ENCODE measurements around the gene KRT76.

The KRT76 gene

DNA sequence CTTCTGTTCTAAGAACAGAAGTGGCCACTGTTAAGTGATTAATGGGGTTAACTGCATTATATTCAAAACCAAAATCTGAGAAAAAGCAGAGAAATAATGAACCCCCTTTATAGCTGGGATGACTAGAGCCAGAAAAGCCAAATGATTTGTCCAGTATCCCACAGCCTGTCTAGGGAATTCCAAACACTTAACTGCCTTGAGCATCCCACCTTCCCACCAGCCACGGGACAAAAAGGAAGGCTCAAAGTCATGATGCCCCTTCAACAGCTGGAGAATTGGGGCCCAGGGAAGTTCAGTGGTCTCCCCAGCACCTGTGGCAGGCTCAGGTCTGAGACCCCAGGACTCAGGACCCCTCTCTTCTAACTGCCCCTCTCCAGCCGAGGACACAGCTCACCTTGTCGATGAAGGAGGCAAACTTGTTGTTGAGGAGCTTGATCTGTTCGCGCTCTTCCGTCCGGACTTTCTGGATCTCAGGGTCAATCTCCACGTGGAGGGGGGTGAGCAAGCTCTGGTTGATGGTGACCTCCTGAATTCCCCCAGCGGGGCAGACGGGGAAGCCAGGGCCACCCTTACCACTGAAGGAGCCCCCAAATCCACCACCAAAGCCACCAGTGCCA is 36.2 kb upstream of the KRT76 start:
- no peak for DNase-seq

DNA sequence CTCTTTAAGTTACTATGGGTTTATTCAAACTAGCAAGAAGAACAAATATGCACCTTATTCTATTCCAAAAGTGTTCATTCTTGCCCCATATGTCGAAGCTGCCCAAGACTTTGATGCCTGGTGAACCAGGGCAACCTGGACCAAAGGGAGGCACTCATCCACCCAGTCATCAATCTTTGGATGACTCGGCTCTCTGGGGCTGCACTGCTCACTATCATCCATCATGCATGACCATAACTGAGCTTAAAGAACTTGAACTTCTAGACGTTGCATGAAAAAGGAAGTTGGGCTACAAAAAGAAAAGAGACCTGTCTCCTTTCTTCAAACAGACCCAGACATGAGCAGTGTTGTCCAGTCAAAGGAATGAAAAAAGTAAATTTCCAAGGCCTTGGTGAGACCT is 35.6 kb upstream of the KRT76 start:
- no peak for DNase-seq

DNA sequence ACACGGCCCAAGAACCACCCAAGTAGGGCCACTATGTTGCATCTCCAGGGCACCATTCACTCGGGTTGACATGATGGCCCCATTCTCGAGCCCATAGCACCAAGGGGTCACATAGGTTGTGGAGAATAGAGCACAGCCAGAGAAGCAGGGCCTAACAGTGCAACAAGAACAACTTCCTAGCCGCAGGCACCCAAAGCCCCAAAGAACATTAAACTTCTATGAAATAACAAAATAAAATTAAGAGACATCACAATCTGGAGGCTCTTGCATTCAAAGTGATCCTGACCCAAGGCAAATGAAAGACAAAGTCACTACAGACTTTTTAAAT is 34.9 kb upstream of the KRT76 start:
- no peak for DNase-seq

DNA sequence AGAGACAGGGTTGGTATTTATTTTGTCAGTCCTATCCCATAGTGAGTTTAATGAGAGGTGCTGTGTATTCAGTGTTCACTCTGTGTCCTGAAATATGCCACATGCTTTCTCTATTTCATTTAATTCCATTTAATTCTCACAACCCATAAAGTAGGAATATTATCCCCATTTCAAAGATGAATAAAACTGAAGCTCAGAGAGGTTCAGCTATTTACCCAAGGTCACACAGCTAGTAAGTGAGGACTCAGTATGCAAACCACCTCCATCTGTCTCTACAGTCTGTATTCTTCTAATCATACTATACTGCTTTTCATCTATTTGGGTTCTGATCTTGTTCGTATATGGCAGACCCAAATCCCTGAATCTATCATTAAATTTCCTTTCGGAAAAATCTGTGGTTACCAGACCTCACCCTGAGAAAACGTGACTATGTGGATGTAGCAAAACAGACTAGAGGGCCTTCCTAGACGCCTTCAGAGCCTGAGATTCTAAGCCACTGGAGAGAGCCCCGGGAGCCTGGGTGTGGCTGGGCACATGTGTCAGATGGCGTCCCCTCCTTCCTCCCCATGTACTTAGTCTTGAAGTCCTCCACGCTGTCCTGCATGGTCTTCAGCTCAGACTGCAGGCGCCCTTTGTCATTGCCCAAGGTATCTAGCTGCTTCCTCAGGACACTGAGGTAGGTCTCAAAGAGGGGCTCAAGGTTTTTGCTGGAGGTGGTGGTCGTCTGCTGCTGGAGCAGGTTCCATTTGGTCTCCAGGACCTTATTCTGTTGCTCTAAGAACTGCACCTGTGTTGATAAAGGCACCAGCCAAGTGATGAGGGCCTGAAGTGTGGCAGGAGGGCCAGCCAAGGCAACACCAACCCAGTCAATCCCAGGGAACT is 34.3 kb upstream of the KRT76 start:
- DNase-seq, result no peak

DNA sequence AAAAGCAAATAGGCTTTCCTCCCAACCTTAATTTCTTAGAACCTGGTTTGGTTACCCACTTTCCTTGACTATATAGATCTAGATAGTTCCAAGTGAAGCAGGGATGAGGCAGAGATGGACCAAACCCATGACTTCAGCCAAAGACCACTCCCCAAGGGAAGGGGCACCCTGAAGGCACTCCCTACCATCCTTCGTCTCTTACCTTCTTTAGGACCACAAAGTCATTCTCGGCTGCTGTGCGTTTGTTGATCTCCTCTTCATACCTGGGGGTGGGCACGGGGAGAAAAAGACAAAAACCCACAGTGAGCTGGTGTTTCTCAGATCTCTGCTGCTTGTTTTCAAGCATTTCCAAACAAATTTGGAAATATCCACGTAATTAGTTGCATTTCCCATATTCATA is 33.4 kb upstream of the KRT76 start:
- no peak for DNase-seq

DNA sequence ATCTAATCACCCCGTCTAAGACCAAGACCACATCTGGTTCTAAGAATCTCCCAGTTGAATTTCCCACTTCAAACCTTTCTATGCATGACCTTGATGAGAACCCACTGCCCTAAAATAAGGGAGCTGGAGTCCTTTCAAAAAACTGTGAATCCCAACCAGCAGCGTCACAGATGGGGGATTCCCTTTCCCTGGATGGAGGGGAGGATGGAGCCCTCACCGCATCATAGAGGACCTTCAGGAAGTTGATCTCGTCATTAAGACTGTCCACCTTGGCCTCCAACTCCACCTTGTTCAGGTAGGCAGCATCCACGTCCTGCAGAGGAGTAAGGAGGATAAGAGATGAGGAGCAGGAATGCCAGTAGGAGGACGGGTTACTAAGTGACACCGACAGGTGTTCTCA is 32.0 kb upstream of the KRT76 start:
- DNase-seq, result no peak

DNA sequence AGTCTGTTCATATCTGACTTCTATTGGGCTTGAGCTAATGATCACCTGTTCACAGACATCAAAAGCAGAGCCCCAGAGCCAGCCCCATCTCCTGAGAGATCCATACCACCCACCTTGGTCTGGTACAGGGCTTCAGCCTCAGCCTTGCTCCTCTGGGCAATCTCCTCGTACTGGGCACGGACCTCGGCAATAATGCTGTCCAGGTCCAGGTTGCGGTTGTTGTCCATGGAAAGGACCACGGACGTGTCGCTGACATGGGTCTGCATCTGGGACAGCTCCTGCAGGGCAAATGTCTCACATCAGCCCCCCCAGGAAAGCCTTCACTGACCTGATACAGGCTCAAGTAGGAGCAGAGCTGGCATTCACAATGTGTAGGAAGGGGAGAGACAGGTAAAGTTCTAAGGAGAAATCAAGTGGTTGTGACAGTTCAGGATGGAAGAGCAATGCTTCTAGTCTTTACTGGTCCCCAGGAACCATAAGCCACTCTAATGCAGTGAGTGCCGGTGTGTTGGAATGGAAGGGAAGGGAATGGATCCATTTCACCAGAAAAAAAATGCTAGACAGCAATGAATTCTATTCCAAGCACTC is 31.5 kb upstream of the KRT76 start:
- no peak for DNase-seq

DNA sequence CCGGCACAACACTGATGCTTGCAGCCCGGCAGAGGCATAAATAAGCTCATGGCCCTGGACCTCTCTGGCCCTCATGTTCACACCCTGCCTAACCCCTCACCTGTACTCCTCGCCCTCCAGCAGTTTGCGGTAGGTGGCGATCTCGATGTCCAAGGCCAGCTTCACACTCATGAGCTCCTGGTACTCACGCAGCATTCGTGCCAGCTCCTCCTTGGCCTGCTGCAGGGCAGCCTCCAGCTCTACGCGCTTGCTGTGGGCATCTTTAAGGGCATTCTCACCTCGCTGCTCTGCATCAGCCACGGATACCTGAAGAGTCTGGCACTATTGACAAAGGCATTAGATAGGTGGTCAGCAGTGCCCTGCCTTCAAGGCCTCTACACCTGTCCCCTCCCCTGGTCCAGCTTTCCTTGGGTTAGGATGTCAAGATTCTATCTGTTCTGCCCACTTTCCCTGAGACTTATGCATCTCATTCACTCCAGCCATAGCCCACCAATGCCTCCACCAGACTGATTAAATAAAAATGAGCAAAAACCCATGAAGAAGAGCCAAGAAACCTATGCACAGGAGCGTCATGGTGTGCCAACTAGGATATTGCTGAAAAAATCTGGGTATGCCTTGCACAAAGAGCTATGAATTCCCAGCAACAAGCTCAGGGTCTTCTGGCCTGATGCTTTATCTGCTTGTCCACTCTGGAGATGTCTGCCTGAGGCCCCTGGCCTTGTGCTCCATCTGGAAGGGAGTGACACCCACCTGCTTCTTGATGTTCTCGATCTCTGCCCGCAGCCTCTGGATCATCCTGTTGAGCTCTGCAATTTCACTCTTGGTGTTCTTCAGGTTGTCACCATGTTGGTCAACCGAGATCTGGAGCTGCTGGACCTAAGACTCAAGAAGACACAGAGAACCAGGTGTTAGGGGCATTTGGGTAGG is 30.7 kb upstream of the KRT76 start:
- DNase-seq, result no peak

DNA sequence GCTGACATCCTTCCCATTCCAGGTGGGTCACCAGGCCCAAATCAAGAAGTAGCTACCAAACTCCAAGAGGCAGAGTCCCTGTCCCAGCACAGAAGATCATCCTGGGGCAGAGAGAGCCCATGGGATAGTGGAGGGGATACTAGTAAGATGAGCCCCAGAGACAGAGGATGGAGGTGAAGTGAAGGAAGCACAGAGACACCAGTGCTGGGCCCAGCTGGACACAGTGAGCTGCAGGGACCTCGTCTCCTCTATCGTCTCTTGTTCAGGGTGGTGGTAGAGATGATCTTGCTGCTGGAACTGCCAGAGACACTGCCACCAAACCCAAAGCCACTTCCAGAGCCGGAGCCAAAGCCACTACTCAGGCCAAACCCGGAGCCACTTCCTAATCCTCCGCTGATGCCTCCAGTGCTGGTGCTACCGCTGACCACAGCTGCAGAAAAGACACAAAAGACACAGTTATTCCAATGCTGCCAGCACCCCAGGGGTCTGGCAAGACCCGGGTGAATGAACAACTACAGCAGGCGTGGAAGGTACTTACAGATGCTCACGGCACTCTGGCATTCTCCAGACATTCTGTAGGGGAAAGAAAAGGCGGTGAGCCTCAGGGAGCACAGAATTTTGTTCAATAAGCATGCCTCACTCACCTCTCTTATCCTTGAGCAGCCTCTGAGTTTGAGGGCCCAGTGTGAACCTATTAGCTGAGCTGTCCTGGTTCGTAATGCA is 29.8 kb upstream of the KRT76 start:
- DNase-seq, result no peak

DNA sequence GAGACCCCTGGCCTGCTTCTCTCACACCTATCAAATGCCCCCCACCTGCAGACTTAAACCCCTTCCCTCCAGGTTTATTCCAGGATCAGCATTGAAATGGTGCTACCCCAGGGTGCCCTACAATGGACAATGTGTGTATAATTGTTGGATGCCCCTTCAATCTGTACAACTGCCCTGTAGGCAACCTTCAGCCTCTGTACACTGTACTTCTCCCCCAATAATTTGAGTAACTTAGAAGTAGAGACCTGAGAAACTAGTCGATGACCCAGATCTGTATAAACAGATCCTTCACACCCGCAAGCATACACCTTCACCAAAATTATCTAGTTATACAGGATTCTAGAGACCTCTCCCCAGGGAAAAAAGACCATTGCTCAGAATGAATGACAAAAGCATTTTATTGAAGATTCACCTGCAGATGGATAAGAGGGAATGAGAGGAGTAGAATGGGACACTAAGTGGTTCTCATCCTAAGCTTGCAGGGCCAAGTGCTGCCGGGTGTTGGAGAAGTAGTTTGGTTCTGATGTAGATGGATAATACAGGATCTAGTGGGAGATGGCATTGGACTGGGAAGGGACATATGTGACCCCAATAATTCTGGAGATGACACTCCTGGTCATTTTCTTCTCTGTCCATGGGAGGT is 29.1 kb upstream of the KRT76 start:
- no peak for DNase-seq

DNA sequence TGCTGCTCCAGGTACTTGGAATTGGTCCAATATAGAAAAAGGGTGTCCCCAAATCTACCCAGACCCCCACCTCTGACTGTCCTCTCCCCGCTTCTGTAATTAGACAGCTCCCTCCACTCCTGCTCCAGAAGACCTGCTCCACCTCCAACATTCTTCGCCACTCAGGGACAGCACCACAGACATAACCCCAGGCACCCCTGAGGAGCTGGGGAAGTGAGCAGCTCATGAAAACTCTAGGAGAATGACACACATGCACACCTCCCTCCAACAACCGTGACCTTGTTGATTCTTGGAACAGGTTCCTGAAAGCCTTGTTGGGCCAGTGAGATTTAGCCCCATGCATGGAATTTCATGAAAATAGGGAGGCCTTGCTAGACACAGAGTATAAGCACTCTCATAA is 28.6 kb upstream of the KRT76 start:
- DNase-seq, result no peak

DNA sequence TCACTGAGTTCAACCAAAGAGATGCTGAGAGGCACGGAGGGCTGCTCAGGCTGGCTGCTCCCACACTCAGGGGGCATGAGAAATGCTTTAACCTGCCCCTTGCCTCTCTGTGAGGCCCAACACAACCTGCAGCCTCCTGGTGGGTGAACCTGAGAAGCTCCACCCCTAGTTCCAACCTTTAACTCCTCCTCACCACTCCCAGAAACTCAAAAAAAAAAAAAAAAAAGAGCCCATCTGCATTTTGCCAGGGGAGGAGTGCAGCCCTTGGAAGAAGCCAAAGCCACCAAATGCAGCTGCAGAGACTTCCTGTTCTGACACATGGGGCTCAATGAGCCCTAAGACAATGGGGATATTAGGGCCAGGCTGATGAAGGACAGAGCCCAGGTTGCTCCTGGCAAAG is 27.9 kb upstream of the KRT76 start:
- DNase-seq, result no peak

DNA sequence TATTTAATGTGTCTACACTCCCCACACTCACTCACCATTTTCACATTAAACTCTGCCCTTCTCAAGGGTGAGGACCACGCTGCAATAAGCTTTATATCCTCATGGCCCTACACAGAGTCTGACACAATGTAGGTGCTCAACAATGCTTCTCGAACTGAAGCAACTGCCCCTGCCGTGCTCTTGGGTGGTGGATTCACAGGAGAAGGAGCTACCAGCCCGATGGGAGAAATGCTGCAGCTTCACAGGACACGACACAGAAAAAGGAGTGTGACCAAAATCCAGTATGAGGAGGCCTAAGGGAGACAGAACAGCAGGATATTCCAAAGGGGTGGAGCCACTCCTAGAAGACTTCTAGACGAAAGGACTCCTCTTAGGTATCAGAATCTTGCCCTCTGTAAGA is 25.3 kb upstream of the KRT76 start:
- no peak for DNase-seq

DNA sequence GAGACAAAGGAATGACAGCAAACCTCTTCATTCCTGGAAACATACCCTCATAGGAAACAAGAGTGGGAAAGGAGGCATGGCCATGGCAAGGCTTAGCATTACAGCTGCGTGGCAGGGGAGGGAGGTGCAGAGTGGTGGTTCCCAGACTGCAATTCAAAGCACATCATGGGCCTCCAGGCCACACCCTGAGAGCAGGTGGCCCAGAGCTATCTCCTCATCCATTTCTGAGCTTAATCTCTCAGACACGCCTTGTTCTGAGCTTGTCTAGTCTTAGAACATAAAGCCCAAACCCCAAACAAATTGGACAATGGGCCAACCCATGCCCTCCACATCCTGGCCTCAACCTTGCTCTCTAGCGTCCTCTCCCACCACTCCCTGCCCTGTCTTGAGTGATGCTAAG is 24.6 kb upstream of the KRT76 start:
- DNase-seq, result no peak

DNA sequence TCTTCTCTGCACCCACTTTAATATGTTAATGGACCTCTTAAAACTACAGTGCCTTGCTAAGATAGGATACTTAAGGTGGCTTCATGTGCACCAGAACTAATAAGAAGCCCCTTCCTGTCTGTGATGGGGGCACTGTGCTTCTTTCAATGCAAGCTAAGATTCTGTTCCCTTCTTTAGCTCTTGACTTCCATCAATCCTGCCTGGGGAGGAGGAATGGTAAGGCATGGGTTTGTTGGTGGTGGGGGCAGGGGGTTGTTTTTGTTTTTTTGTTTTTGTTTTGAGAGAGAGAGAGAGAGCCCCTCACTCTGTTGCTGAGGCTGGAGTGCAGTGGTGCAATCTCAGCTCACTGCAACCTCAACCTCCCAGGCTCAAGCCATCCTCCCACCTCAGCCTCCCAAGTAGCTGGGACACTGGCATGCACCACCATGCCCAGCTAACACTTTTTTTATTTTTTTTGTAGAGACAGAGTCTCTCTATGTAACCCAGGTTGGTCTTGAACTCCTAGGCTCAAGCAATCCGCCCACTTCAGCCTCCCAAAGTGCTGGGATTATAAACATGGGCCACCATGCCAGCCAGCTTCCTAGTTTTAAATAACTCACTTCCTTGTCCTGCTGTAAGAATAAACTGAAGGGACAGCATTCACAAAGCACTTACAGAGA is 23.2 kb upstream of the KRT76 start:
- no peak for DNase-seq

DNA sequence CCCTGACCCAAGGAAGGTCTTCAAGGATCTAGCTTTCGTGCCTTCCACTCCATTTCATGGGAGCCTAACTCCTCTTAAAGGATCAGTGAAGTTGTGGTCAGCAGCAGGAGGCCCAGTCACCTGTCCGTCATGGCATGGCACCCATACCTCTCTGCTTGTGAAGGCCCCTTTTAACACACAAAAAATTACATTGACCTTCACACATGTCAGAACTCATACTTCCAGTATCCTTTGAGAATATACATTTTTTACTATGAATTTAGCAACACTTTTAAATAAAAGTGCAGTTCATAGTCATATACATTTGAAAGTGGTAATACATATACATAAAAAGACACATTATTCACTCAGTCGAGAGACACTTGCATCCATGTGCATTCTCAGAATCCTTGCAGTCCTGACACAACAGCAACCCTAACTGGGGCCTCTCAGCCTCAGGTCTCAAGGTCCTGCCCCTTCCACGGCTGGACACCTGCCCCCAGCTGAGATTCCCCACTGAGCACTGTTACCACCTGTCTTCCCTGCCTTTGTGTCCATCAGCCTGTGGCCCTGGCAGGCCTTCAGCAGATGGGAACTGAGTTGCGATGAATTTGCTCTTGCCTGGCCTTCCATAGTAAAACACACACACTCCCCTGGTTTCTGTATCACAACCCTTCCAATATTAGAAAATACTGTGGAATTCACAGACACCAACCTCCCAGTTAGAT is 22.5 kb upstream of the KRT76 start:
- no peak for DNase-seq

DNA sequence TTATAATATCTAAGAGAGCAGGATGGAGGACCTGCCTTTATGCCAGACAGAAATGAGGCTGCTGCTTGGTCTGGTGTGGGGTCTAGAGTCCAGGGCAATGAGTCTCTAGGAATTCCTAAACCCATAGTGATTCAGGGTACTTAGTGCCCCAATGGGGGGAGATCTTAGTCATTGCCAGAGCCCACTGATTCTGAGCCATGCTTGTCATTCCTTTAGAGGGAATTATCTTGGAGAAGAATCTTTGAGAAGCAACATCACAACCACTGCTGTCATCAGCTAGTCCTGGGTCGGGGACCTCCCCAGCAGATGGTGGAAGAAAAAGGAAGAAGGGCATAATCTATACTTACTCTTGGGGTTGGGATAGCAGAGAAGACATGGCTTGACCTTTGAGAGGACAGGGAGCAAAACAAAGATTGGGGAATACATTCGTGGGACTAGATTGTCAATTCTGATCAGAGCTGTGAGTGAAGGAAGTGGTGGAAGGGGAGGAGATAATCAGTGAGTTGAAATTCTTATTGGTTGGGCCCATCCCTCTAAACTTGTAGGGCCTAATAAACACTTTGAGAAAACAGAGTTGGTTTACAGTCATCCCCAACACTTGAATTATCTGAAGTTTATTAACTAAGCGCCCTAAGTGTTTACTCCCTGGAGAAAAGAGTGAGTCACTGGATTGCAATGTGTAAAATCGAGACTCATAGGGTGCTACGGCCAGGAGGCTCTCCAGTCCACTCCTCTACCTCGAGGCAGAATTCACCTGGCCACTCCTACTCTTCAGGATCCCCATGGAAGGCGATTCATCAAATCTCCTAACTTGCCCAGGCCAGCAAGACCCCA is 21.7 kb upstream of the KRT76 start:
- no peak for DNase-seq

DNA sequence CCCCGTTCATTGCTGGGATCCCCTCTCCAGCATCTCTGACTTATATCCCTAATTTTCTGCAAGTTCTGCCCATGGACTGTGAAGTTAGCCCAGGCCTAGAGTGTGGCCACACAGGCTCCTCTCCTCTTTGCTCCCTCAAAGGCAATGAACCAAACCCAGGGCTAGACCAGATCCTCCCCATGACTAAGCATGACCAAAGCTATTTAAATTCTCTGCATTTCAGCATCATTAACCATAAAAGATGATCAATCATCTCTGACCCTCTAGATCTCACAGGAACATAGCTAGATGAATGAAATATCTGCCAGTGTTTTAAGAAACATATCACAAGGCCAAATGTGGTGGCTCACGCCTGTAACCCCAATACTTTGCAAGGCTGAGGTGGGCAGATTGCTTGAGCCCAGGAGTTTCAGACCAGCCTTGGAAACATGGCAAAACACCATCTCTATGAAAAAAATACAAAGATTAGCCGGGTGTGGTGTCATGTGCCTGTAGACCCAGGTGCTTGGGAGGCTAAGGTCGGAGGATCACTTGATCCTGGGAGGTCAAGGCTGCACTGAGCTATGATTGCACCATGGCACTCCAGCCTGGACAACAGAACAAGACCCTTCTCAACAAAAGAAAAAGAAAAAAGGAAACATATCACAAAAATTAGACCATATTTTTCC is 21.0 kb upstream of the KRT76 start:
- DNase-seq, result no peak

DNA sequence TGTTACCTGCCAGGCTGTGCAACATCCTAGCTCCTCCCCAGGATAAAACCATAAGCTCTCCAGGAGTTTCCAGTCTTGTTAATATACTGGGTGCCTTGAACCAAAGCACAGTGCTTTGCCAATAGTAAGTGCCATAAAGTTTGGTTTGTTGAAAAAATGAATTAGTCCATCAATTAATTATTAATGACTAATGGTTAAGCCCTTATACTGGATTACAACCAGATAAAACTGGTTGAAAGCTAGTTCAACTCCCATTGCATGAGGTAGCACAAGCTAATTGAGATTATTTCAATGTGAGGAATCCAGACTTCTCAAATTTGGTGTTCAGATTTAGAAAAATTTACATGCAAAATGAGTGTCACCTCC is 20.4 kb upstream of the KRT76 start:
- DNase-seq, result no peak
